ENCODE results near the gene OR13C4.

Gene OR13C4

GRCh38 chr9:104539275-104539674, 12.3 kb upstream of the OR13C4 start:
- no peak for TF ChIP-seq FOXM1 (IDR thresholded peaks at IDR 0.05; ENCODE audit: borderline replicate concordance, low read depth)
- TF ChIP-seq MAX (IDR thresholded peaks at IDR 0.05) = no peak
- no peak for TF ChIP-seq CREB1 (IDR thresholded peaks at IDR 0.05; ENCODE audit: low read depth)
- no peak for TF ChIP-seq EGR1 (IDR thresholded peaks at IDR 0.05)
- TF ChIP-seq TAF1 (IDR thresholded peaks at IDR 0.05; ENCODE audit: low read depth) = no peak
- TF ChIP-seq NFIC (IDR thresholded peaks at IDR 0.05) = no peak
- TF ChIP-seq YY1 (IDR thresholded peaks at IDR 0.05; ENCODE audit: low read depth) = no peak
- no peak for TF ChIP-seq TEAD4 (IDR thresholded peaks at IDR 0.05)

GRCh38 chr9:104536756-104537155, 9.7 kb upstream of the OR13C4 start, which contains the start of gene OR13C3:
Gene OR13C3, minus strand, starts transcription at chr9:104536856. Its CDS starts 133 bp downstream, at chr9:104536723.
- no peak for TF ChIP-seq TAF1 (IDR thresholded peaks at IDR 0.05; ENCODE audit: low read depth)
- TF ChIP-seq TCF12 (IDR thresholded peaks at IDR 0.05; ENCODE audit: low read depth) = no peak
- TF ChIP-seq CREB1 (IDR thresholded peaks at IDR 0.05; ENCODE audit: low read depth) = no peak
- TF ChIP-seq RAD21 (IDR thresholded peaks at IDR 0.05; ENCODE audit: low read depth) = no peak
- no peak for TF ChIP-seq REST (IDR thresholded peaks at IDR 0.05; ENCODE audit: low read depth)
- TF ChIP-seq EGR1 (IDR thresholded peaks at IDR 0.05) = no peak
- no peak for TF ChIP-seq YY1 (IDR thresholded peaks at IDR 0.05; ENCODE audit: low read depth)
- TF ChIP-seq CEBPB (IDR thresholded peaks at IDR 0.05) = no peak
- TF ChIP-seq NFIC (IDR thresholded peaks at IDR 0.05) = no peak
- no peak for TF ChIP-seq FOXM1 (IDR thresholded peaks at IDR 0.05; ENCODE audit: borderline replicate concordance, low read depth)
- TF ChIP-seq USF1 (IDR thresholded peaks at IDR 0.05) = no peak

- no peak for TF ChIP-seq MAX (IDR thresholded peaks at IDR 0.05)
Measured at GRCh38 chr9:104514901-104515300, 12.1 kb downstream of the OR13C4 start.

- TF ChIP-seq EP300 (IDR thresholded peaks at IDR 0.05; ENCODE audit: borderline replicate concordance) = no peak
- TF ChIP-seq MAX (IDR thresholded peaks at IDR 0.05) = no peak
- no peak for TF ChIP-seq USF1 (IDR thresholded peaks at IDR 0.05)
Measured at GRCh38 chr9:104506565-104506964, 20.4 kb downstream of the OR13C4 start.

- TF ChIP-seq TAF1 (IDR thresholded peaks at IDR 0.05; ENCODE audit: low read depth) (no peak), TEAD4 (IDR thresholded peaks at IDR 0.05) (no peak), NFIC (IDR thresholded peaks at IDR 0.05) (no peak), YY1 (IDR thresholded peaks at IDR 0.05; ENCODE audit: low read depth) (no peak), CREB1 (IDR thresholded peaks at IDR 0.05; ENCODE audit: low read depth) (no peak), TCF12 (IDR thresholded peaks at IDR 0.05; ENCODE audit: low read depth) (no peak), EGR1 (IDR thresholded peaks at IDR 0.05) (no peak), FOXM1 (IDR thresholded peaks at IDR 0.05; ENCODE audit: borderline replicate concordance, low read depth) (no peak), REST (IDR thresholded peaks at IDR 0.05; ENCODE audit: low read depth) (no peak), RAD21 (IDR thresholded peaks at IDR 0.05; ENCODE audit: low read depth) (no peak), ZBTB7A (IDR thresholded peaks at IDR 0.05; ENCODE audit: low read depth) (no peak), CEBPB (IDR thresholded peaks at IDR 0.05) (no peak), EP300 (IDR thresholded peaks at IDR 0.05; ENCODE audit: borderline replicate concordance) (no peak), MAX (IDR thresholded peaks at IDR 0.05) (no peak)
Measured at GRCh38 chr9:104503963-104504362, 23.0 kb downstream of the OR13C4 start, which contains the start of gene OR13F1. Gene OR13F1, plus strand, starts transcription at chr9:104504263. Its CDS starts 0 bp downstream, at chr9:104504263.

- TF ChIP-seq EGR1 (IDR thresholded peaks at IDR 0.05) (no peak), FOXM1 (IDR thresholded peaks at IDR 0.05; ENCODE audit: borderline replicate concordance, low read depth) (no peak)
Measured at GRCh38 chr9:104503440-104503839, 23.6 kb downstream of the OR13C4 start.

All from Ishikawa (cell line).